ENCODE measurements around the gene KLK5. TPM values are rescaled to one million over a fixed set of nuclear protein-coding genes. Genes with fewer than 3 reads are reported as not detected.

KLK5 gene
- total RNA-seq, 1 donor from 2014 or later = not detected

DNA sequence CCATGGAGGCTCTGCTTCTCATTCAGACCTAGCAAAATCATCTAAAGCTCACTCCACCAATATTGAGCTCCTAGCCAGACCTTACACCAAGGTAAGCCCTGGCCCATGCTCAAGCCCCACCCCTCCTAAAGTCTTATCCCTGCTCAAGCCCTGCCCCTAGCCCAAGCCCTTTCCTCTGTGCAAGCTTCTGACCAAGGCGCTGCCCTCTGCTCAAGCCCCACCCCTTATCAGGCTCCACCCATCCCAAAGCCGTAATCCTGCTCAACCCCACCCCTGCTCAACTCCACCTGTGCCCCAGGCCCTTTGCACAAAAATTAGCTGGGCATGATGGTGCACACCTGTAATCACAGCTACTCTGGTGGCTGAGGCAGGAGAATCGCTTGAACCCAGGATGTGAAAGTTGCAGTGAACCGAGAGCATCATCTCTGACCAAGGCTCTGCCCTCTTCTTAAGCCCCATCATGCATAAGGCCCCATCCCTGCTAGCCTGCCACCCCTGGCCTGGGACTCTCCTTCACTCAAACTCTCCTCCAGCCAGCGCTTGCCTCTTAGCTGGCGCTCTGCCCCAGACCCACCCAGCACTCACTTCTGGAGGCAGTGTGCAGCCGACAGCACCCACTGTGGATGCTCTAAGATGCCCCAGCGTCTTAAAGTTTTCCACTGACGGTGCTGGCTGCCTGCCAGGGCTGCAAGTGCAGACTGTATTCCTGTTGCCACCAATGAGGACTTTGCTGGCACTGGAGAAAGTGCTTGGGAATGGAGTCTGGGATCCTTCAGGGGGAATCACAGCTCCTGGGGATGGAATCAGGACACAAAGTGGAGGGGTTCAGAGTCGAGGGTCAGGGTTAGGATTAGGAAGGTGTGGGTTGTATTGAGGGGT lies 58.1 kb downstream of the KLK5 start:
- Mint-ChIP-seq H3K36me3 (ENCODE audit: unreplicated experiment) (no peaks in the 10 kb centered on the region), H3K27me3 (ENCODE audit: unreplicated experiment) (peaks cover 12% of the 10 kb centered on the region), H3K27ac (ENCODE audit: unreplicated experiment) (no peak overlapping the region), H3K9me3 (ENCODE audit: unreplicated experiment) (no peaks in the 10 kb centered on the region), H3K4me1 (ENCODE audit: low read depth, unreplicated experiment) (no peaks in the 10 kb centered on the region), H3K4me3 (ENCODE audit: unreplicated experiment) (no peak overlapping the region)
- TF ChIP-seq, protein P1, sequence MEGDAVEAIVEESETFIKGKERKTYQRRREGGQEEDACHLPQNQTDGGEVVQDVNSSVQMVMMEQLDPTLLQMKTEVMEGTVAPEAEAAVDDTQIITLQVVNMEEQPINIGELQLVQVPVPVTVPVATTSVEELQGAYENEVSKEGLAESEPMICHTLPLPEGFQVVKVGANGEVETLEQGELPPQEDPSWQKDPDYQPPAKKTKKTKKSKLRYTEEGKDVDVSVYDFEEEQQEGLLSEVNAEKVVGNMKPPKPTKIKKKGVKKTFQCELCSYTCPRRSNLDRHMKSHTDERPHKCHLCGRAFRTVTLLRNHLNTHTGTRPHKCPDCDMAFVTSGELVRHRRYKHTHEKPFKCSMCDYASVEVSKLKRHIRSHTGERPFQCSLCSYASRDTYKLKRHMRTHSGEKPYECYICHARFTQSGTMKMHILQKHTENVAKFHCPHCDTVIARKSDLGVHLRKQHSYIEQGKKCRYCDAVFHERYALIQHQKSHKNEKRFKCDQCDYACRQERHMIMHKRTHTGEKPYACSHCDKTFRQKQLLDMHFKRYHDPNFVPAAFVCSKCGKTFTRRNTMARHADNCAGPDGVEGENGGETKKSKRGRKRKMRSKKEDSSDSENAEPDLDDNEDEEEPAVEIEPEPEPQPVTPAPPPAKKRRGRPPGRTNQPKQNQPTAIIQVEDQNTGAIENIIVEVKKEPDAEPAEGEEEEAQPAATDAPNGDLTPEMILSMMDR (IDR thresholded peaks at IDR 0.05; ENCODE audit: partially characterized antibody, unreplicated experiment) = no peak
- DNase-seq = no peak

Other genes starting within 250 kb of the KLK5 start
- 19.0 TPM for gene SHANK1, start 233.2 kb downstream of the KLK5 start, total RNA-seq (ENCODE audit: unreplicated experiment)
- gene CLEC11A, start 229.7 kb downstream of the KLK5 start, total RNA-seq (ENCODE audit: unreplicated experiment) = 4.0 TPM
- not detected for gene GPR32, start 182.6 kb downstream of the KLK5 start, total RNA-seq (ENCODE audit: unreplicated experiment)
- gene ACP4, start 162.6 kb downstream of the KLK5 start, total RNA-seq (ENCODE audit: unreplicated experiment) = not detected
- 0.49 TPM for gene KLK1, start 129.3 kb downstream of the KLK5 start, total RNA-seq (ENCODE audit: unreplicated experiment)
- gene KLK15, start 119.5 kb downstream of the KLK5 start, total RNA-seq (ENCODE audit: unreplicated experiment) = not detected
- gene KLK3, start 98.1 kb downstream of the KLK5 start, total RNA-seq (ENCODE audit: unreplicated experiment) = not detected
- gene KLK2, start 79.6 kb downstream of the KLK5 start, total RNA-seq (ENCODE audit: unreplicated experiment) = not detected
- gene KLK4, start 41.6 kb downstream of the KLK5 start, total RNA-seq (ENCODE audit: unreplicated experiment) = 0.66 TPM
- not detected for gene KLK6, start 16.6 kb upstream of the KLK5 start, total RNA-seq (ENCODE audit: unreplicated experiment)
- not detected for gene KLK7, start 30.9 kb upstream of the KLK5 start, total RNA-seq (ENCODE audit: unreplicated experiment)
- not detected for gene KLK8, start 48.6 kb upstream of the KLK5 start, total RNA-seq (ENCODE audit: unreplicated experiment)
- gene KLK10, start 66.7 kb upstream of the KLK5 start, total RNA-seq (ENCODE audit: unreplicated experiment) = not detected
- not detected for gene KLK11, start 73.6 kb upstream of the KLK5 start, total RNA-seq (ENCODE audit: unreplicated experiment)
- gene KLK12, start 82.0 kb upstream of the KLK5 start, total RNA-seq (ENCODE audit: unreplicated experiment) = 0.66 TPM
- not detected for gene KLK13, start 112.1 kb upstream of the KLK5 start, total RNA-seq (ENCODE audit: unreplicated experiment)
- gene KLK14, start 129.8 kb upstream of the KLK5 start, total RNA-seq (ENCODE audit: unreplicated experiment) = 1.5 TPM
- gene CTU1, start 155.4 kb upstream of the KLK5 start, total RNA-seq (ENCODE audit: unreplicated experiment) = 8.0 TPM
- gene SIGLEC9, start 171.9 kb upstream of the KLK5 start, total RNA-seq (ENCODE audit: unreplicated experiment) = not detected
- not detected for gene SIGLEC7, start 189.3 kb upstream of the KLK5 start, total RNA-seq (ENCODE audit: unreplicated experiment)